HEK293 (cell line): ENCODE measurements around the gene SIGLEC10.

Experiments used
- ZNF146 ChIP-seq: fragments of 450-650 bp; formaldehyde crosslinking; IDR thresholded peaks from 2 replicates; pipeline ENCODE4 v1.5.1; 2016; ENCODE audit warnings: missing biosample characterization, missing genetic modification characterization
- TF ChIP-seq, protein P1 (sequence below): fragments of 450-650 bp; formaldehyde crosslinking; IDR thresholded peaks from 2 replicates; pipeline ENCODE4 v1.5.1; 2016; ENCODE audit warnings: missing biosample characterization, missing genetic modification characterization, low read depth

DNA sequence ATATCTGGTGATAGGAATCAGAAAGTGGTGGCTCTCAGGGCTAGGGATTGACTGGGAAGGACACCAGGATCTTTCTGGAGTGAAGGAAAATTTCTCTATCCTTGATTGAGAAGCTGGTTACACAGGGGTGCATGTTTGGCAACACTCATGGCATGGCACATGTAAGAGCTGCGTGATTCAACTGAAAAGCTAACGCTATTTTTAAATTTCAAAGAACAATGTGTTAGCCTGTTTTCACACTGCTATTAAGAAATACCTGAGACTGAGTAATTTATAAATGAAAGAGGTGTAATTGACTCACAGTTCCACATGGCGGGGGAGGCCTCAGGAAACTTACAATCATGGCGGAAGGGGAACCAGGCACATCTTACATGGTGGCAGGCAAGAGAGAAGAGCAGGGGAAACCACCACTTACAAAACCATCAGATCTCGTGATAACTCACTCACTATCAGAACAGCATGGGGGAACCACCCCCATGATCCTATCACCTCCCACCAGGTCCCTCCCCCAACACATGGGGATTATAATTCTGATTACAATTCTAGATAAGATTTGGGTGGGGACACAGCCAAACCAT, 33.4 kb upstream of the SIGLEC10 start:
- TF ChIP-seq, protein P1, sequence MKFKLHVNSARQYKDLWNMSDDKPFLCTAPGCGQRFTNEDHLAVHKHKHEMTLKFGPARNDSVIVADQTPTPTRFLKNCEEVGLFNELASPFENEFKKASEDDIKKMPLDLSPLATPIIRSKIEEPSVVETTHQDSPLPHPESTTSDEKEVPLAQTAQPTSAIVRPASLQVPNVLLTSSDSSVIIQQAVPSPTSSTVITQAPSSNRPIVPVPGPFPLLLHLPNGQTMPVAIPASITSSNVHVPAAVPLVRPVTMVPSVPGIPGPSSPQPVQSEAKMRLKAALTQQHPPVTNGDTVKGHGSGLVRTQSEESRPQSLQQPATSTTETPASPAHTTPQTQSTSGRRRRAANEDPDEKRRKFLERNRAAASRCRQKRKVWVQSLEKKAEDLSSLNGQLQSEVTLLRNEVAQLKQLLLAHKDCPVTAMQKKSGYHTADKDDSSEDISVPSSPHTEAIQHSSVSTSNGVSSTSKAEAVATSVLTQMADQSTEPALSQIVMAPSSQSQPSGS (tag by site-specific recombination) = no peak
- TF ChIP-seq ZNF146 (tag by site-specific recombination) = no peak
